GM12873 (cell line): ENCODE data around the gene PNPLA7.

Experiments used
- TF ChIP-seq, protein P1 (sequence below): IDR thresholded peaks from 2 replicates; pipeline ENCODE4 v1.5.1; 2012; ENCODE audit warnings: low read depth, mild to moderate bottlenecking, moderate library complexity, low read length, control low read depth; ENCODE audit not compliant: insufficient read depth; ENCODE audit errors: missing control alignments

Gene PNPLA7

DNA sequence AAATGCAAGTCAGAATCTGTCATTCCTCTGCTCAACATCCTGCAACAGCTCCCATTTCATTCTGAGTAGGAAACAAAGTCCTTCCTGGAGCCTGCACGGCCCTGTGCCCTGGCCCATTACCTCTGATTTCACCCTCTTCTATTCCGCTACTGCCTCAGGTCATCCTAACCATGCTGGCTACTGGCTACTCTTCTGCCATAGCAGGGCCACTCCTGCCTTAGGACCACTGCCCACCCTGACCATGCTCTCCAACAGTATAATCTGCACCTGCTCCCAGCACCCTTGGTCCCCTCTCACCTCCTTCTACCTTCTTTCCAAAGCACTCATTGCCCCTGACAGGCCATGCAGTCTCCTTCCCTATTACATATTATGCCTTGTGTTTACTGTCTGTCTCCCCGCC is 20.4 kb upstream of the PNPLA7 start:
- TF ChIP-seq, protein P1, sequence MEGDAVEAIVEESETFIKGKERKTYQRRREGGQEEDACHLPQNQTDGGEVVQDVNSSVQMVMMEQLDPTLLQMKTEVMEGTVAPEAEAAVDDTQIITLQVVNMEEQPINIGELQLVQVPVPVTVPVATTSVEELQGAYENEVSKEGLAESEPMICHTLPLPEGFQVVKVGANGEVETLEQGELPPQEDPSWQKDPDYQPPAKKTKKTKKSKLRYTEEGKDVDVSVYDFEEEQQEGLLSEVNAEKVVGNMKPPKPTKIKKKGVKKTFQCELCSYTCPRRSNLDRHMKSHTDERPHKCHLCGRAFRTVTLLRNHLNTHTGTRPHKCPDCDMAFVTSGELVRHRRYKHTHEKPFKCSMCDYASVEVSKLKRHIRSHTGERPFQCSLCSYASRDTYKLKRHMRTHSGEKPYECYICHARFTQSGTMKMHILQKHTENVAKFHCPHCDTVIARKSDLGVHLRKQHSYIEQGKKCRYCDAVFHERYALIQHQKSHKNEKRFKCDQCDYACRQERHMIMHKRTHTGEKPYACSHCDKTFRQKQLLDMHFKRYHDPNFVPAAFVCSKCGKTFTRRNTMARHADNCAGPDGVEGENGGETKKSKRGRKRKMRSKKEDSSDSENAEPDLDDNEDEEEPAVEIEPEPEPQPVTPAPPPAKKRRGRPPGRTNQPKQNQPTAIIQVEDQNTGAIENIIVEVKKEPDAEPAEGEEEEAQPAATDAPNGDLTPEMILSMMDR: no peak

DNA sequence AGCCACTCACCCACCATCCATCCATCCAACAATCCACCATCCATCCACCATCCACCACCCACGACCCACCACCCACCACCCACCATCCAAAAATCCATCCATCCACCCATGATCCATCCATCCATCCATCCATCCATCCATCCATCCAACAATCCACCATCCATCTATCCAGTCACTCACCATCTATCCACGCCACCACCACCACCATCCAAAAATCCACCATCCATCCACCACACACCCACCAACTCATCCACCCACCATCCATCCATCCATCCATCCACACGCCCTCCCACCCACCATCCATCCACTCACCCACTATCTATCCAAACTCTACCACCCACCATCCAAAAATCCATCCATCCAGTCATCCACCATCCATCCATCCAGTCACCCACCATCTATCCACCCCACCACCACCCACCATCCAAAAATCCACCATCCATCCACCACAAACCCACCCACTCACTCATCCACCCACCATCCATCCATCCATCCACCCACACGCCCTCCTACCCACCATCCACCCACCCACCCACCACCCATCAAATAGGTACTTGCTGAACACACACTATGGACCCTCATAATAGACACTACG is 19.5 kb upstream of the PNPLA7 start:
- TF ChIP-seq, protein P1: no peak

DNA sequence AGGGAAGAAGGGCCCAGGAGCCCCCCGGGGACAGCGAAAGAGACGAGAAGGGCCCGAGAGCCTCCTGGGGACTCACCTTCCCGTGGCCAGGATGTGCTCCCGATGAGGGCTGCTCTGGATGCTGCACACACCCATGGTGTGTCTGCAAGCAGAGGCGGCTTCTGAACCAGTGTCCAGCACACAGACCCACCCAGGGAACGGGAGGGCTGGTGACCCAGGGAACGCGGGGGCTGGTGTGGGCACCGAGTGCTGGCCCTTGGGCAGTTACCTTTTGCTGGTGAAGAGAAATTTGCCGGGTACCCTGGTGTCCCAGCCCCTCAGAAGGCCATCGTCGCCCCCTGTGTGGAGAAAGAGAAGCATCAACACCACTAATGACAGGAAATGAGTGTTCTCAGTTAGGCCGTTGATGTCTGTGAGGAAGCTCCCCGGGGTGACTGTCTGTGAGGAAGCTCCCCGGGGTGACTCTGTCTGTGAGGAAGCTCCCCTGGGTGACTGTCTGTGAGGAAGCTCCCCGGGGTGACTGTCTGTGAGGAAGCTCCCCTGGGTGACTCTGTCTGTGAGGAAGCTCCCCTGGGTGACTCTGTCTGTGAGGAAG is 14.7 kb upstream of the PNPLA7 start:
- TF ChIP-seq, protein P1: no peak

DNA sequence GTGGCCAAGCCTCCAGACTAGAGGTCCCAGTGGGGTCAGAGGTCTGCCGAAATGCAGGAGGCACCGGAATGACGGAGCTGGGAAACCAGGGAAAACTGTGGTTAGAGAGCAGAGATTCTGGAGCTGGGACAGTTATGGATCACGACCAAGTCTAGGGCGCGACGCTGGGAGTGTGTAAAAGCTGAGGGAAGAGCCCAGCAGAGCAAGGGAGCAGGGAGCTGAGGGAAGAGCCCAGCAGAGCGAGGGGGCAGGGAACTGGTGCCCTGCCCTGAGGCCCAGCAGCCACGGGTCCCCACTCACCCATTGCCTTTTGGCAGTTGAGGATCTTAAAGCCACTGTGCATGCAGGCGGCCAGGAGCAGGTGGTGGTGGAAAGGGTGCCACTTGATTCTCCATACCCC is 13.9 kb upstream of the PNPLA7 start:
- TF ChIP-seq, protein P1: no peak

DNA sequence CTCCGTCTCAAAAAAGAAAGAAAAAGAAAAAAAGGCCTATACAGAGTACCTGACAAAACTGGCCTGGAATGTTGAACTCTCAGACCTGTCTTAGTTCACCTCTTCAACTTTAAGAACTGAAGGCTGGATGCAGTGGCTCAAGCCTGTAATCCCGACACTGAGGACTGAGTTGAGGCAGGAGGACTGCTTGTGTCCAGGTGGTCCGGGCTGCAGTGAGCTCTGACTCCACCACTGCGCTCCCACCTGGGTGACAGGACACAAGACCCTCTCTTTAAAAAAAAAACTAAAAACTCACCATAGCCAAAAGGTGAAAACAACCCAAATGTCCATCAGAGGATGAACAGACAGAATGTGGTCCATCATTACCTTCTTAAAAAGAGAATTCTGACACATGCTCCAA is 7.9 kb upstream of the PNPLA7 start:
- TF ChIP-seq, protein P1: no peak

- TF ChIP-seq, protein P1: no peak
Measured at GRCh38 chr9:137556069-137556838, 6.1 kb upstream of the PNPLA7 start.

GRCh38 chr9:137555179-137555578 is 5.0 kb upstream of the PNPLA7 start:
- TF ChIP-seq, protein P1: no peak
